ENCODE measurements around the gene ZNF678.

- TF ChIP-seq CTCF (conservative IDR thresholded peaks at IDR 0.05; ENCODE audit: low read length) = no peak
- no peak for TF ChIP-seq EZH2phosphoT487 (IDR thresholded peaks at IDR 0.05; ENCODE audit: borderline replicate concordance)
Observed at GRCh38 chr1:227547310-227548118, 15.8 kb upstream of the ZNF678 start.
